GM23338 (cell line): ENCODE results near the gene RNF150. TPM values are rescaled to one million over a fixed set of nuclear protein-coding genes. Genes with fewer than 3 reads are reported as not detected.

ENCODE experiments used
- ATAC-seq: fragments of 200-7000 bp; cut with Tn5 transposase; 3 replicates; pipeline ENCODE4 v1.9.1; 2020
- DNase-seq: peaks from one replicate; pipeline ENCODE4 v3.0.0-alpha.2; 2015; ENCODE audit warnings: low spot score
- H2AFZ ChIP-seq: fragments of 200-600 bp; sonication (generic); 2 replicates; pipeline ENCODE4 v1.8.0; 2016; ENCODE audit warnings: antibody characterized with exemption, mild to moderate bottlenecking, moderate library complexity
- H3F3A ChIP-seq: fragments of 200-600 bp; sonication (generic); replicated peaks from 2 replicates; pipeline ENCODE4 v1.8.0; 2017; ENCODE audit warnings: antibody characterized with exemption, mixed run types, low read depth
- H3K27ac ChIP-seq: fragments of 200-600 bp; sonication (generic); 2 replicates; pipeline ENCODE4 v1.6.1; 2016; ENCODE audit warnings: low read depth
- H3K27me3 ChIP-seq: fragments of 200-600 bp; sonication (generic); 2 replicates; pipeline ENCODE4 v1.8.0; 2016; ENCODE audit warnings: mild to moderate bottlenecking, mixed run types, moderate library complexity; ENCODE audit not compliant: insufficient read depth
- H3K36me3 ChIP-seq: fragments of 200-600 bp; sonication (generic); 2 replicates; pipeline ENCODE4 v1.8.0; 2016; ENCODE audit warnings: mild to moderate bottlenecking; ENCODE audit not compliant: insufficient read depth
- H3K4me1 ChIP-seq: fragments of 200-600 bp; sonication (generic); 2 replicates; pipeline ENCODE4 v1.8.0; 2016; ENCODE audit warnings: mild to moderate bottlenecking, moderate library complexity; ENCODE audit not compliant: insufficient read depth
- H3K4me2 ChIP-seq: fragments of 200-600 bp; sonication (generic); 2 replicates; pipeline ENCODE4 v1.7.1; 2017; ENCODE audit warnings: mixed run types
- H3K4me3 ChIP-seq: fragments of 200-600 bp; sonication (generic); 2 replicates; pipeline ENCODE4 v1.6.1; 2016; ENCODE audit warnings: mixed run types
- H3K79me2 ChIP-seq: fragments of 200-600 bp; sonication (generic); replicated peaks from 2 replicates; pipeline ENCODE4 v1.8.0; 2017; ENCODE audit warnings: mild to moderate bottlenecking; ENCODE audit not compliant: insufficient read depth
- H3K9me2 ChIP-seq: fragments of 200-600 bp; sonication (generic); 2 replicates; pipeline ENCODE4 v1.8.0; 2017; ENCODE audit not compliant: insufficient read depth
- H4K20me1 ChIP-seq: fragments of 200-600 bp; sonication (generic); replicated peaks from 2 replicates; pipeline ENCODE4 v1.8.0; 2017; ENCODE audit warnings: mild to moderate bottlenecking; ENCODE audit not compliant: insufficient read depth
- H3K27ac Mint-ChIP-seq: 2 replicates; pipeline ENCODE4 v1.8.0; 2020; ENCODE audit warnings: inconsistent platforms, mild to moderate bottlenecking, moderate library complexity, mixed read lengths
- H3K27me3 Mint-ChIP-seq: 3 replicates; pipeline ENCODE4 v1.8.0; 2022; ENCODE audit warnings: low read depth, mild to moderate bottlenecking, moderate library complexity, mixed read lengths, inconsistent platforms; ENCODE audit not compliant: insufficient read depth, poor library complexity
- H3K36me3 Mint-ChIP-seq: 3 replicates; pipeline ENCODE4 v1.8.0; 2021; ENCODE audit warnings: low read depth, mild to moderate bottlenecking, inconsistent platforms, moderate library complexity, mixed read lengths
- H3K4me1 Mint-ChIP-seq: 3 replicates; pipeline ENCODE4 v1.8.0; 2020; ENCODE audit warnings: mild to moderate bottlenecking, inconsistent platforms, mixed read lengths
- H3K4me3 Mint-ChIP-seq: 3 replicates; pipeline ENCODE4 v1.8.0; 2021; ENCODE audit warnings: moderate library complexity, mild to moderate bottlenecking, inconsistent platforms, mixed read lengths
- H3K9me3 Mint-ChIP-seq: 3 replicates; pipeline ENCODE4 v1.8.0; 2020; ENCODE audit warnings: moderate library complexity, mild to moderate bottlenecking, inconsistent platforms, mixed read lengths
- CREB1 ChIP-seq: fragments of 250-450 bp; sonication (Bioruptor Pico); IDR thresholded peaks from 2 replicates; pipeline ENCODE4 v1.5.0; 2020; ENCODE audit warnings: low read depth, mild to moderate bottlenecking, moderate library complexity
- EZH2 ChIP-seq: fragments of 200-600 bp; sonication (generic); IDR thresholded peaks from one replicate; pipeline ENCODE4 v1.8.0; 2017; ENCODE audit warnings: antibody characterized with exemption, mild to moderate bottlenecking, low read depth; ENCODE audit not compliant: unreplicated experiment
- EZH2phosphoT487 ChIP-seq: fragments of 200-600 bp; sonication (generic); IDR thresholded peaks from one replicate; pipeline ENCODE4 v1.8.1; 2018; ENCODE audit warnings: antibody characterized with exemption; ENCODE audit not compliant: unreplicated experiment
- JUNB ChIP-seq: IDR thresholded peaks from one replicate; pipeline ENCODE4 v1.6.1; 2016; ENCODE audit warnings: antibody characterized with exemption; ENCODE audit not compliant: unreplicated experiment
- NANOG ChIP-seq: IDR thresholded peaks from 2 replicates; pipeline ENCODE4 v1.6.1; 2016; ENCODE audit warnings: antibody characterized with exemption, borderline replicate concordance
- STAT1 ChIP-seq: IDR thresholded peaks from one replicate; pipeline ENCODE4 v1.6.1; 2016; ENCODE audit warnings: antibody characterized with exemption; ENCODE audit not compliant: unreplicated experiment
- ZNF331 ChIP-seq: fragments of 250-450 bp; sonication (Bioruptor Pico); IDR thresholded peaks from 2 replicates; pipeline ENCODE4 v1.5.0; 2020; ENCODE audit warnings: low read depth, mild to moderate bottlenecking, moderate library complexity
- polyA plus RNA-seq: library from polyadenylated mRNA; unstranded; fragments of >200 nt; fragmentation: Nextera tagmentation; extraction: Ambion mirVana; gene quantifications from 2 replicates; pipeline ENCODE4 v1.2.1, GENCODE V29; 2016
- total RNA-seq: library from RNA; depleted of rRNA; stranded (reverse); fragments of >200 nt; shearing (Covaris generic); gene quantifications from 2 replicates; pipeline ENCODE4 v1.2.3, GENCODE V29; 2014
- TF ChIP-seq, protein P1 (sequence below): IDR thresholded peaks from 2 replicates; pipeline ENCODE4 v1.6.1; 2016; ENCODE audit warnings: antibody characterized with exemption
- TF ChIP-seq, protein P2 (sequence below): fragments of 250-450 bp; sonication (Bioruptor Pico); IDR thresholded peaks from 2 replicates; pipeline ENCODE4 v1.5.0; 2020; ENCODE audit warnings: mild to moderate bottlenecking, moderate library complexity

The RNF150 gene
- total and polyA plus RNA-seq, 2 experiments from 2014 or later, result 1.3 to 6.1 TPM

DNA sequence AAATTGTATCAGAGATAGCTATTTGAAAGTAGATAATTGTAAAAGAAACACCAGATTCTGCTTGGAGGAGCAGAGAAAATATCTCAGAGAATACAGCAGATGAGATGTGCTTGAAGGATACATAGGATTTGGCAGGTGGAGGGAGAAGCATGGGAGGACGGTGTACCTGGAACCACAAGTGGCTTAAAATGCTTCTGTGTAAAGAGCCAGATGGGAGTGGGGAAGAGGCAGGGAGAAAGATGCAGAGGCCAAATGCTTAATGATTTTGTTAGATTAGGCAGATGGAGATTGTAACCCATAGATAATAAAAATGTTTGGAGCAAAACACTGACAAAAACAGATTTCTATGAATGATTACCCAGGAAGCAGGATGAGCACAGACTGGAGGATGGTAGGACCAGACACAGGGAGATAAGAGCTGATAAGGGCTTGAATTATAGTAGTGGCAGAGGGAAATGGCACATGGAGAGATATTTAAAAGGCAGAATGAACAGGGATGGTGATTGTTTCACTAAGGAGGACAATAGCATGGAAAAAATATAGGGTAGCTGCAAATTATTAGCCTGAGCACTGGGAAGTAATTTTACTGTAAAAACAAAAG, 231.4 kb downstream of the RNF150 start (continued):
- TF ChIP-seq, protein P1, sequence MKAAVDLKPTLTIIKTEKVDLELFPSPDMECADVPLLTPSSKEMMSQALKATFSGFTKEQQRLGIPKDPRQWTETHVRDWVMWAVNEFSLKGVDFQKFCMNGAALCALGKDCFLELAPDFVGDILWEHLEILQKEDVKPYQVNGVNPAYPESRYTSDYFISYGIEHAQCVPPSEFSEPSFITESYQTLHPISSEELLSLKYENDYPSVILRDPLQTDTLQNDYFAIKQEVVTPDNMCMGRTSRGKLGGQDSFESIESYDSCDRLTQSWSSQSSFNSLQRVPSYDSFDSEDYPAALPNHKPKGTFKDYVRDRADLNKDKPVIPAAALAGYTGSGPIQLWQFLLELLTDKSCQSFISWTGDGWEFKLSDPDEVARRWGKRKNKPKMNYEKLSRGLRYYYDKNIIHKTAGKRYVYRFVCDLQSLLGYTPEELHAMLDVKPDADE, result no peak
- TF ChIP-seq EZH2phosphoT487, result no peak
- no peak for TF ChIP-seq EZH2
- no peak for TF ChIP-seq STAT1
- TF ChIP-seq ZNF331, result no peak
- TF ChIP-seq JUNB, result no peak
- TF ChIP-seq, protein P2, sequence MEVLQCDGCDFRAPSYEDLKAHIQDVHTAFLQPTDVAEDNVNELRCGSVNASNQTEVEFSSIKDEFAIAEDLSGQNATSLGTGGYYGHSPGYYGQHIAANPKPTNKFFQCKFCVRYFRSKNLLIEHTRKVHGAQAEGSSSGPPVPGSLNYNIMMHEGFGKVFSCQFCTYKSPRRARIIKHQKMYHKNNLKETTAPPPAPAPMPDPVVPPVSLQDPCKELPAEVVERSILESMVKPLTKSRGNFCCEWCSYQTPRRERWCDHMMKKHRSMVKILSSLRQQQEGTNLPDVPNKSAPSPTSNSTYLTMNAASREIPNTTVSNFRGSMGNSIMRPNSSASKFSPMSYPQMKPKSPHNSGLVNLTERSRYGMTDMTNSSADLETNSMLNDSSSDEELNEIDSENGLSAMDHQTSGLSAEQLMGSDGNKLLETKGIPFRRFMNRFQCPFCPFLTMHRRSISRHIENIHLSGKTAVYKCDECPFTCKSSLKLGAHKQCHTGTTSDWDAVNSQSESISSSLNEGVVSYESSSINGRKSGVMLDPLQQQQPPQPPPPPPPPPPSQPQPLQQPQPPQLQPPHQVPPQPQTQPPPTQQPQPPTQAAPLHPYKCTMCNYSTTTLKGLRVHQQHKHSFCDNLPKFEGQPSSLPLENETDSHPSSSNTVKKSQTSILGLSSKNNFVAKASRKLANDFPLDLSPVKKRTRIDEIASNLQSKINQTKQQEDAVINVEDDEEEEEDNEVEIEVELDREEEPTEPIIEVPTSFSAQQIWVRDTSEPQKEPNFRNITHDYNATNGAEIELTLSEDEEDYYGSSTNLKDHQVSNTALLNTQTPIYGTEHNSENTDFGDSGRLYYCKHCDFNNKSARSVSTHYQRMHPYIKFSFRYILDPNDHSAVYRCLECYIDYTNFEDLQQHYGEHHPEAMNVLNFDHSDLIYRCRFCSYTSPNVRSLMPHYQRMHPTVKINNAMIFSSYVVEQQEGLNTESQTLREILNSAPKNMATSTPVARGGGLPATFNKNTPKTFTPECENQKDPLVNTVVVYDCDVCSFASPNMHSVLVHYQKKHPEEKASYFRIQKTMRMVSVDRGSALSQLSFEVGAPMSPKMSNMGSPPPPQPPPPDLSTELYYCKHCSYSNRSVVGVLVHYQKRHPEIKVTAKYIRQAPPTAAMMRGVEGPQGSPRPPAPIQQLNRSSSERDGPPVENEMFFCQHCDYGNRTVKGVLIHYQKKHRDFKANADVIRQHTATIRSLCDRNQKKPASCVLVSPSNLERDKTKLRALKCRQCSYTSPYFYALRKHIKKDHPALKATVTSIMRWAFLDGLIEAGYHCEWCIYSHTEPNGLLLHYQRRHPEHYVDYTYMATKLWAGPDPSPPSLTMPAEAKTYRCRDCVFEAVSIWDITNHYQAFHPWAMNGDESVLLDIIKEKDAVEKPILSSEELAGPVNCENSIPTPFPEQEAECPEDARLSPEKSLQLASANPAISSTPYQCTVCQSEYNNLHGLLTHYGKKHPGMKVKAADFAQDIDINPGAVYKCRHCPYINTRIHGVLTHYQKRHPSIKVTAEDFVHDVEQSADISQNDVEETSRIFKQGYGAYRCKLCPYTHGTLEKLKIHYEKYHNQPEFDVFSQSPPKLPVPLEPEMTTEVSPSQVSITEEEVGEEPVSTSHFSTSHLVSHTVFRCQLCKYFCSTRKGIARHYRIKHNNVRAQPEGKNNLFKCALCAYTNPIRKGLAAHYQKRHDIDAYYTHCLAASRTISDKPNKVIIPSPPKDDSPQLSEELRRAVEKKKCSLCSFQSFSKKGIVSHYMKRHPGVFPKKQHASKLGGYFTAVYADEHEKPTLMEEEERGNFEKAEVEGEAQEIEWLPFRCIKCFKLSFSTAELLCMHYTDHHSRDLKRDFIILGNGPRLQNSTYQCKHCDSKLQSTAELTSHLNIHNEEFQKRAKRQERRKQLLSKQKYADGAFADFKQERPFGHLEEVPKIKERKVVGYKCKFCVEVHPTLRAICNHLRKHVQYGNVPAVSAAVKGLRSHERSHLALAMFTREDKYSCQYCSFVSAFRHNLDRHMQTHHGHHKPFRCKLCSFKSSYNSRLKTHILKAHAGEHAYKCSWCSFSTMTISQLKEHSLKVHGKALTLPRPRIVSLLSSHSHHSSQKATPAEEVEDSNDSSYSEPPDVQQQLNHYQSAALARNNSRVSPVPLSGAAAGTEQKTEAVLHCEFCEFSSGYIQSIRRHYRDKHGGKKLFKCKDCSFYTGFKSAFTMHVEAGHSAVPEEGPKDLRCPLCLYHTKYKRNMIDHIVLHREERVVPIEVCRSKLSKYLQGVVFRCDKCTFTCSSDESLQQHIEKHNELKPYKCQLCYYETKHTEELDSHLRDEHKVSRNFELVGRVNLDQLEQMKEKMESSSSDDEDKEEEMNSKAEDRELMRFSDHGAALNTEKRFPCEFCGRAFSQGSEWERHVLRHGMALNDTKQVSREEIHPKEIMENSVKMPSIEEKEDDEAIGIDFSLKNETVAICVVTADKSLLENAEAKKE (CRISPR knock-in tag), result no peak

DNA sequence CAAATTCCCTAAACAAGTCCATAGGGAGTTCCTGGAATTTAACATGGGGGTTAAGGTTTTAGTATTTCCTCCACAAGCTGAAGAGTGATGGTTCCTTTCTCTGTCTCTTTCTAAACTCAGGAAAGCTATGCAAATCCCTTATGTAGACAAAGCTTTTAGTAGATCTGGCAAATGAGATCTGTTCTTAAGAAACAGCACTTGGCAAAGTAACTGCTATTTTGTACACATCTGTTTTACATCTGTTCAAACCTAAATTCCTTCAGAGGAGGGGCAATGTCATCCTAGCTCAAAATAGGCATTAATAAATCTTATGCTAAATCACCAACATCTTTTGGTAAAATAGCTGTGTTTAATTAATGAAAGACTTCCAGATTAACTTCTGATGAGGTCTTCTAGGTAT, 239.3 kb downstream of the RNF150 start:
- Mint-ChIP-seq H3K4me1 (peaks cover 2% of the 10 kb centered on the region; the same call in 1 of the 3 replicates), H3K4me3 (no peak overlapping the region), H3K27ac (no peak overlapping the region), H3K36me3 (no peaks in the 10 kb centered on the region), H3K9me3 (no peaks in the 10 kb centered on the region), H3K27me3 (no peaks in the 10 kb centered on the region)
- Histone ChIP-seq H3K27me3 (no peaks in the 10 kb centered on the region), H3K79me2 (no peaks in the 10 kb centered on the region), H2AFZ (no peak overlapping the region), H3K4me1 (no peaks in the 10 kb centered on the region), H3K4me3 (no peak overlapping the region), H3K27ac (no peak overlapping the region), H3K4me2 (no peak overlapping the region), H3K9me2 (0 out of 2 replicates have a peak, but pooled peaks cover 2% of the 10 kb centered on the region), H3K36me3 (no peaks in the 10 kb centered on the region; the same call in 1 of the 2 replicates), H4K20me1 (no peaks in the 10 kb centered on the region), H3F3A (no peaks in the 10 kb centered on the region)
- no peak for ATAC-seq
- DNase-seq, result no peak
- TF ChIP-seq STAT1 (no peak), NANOG (no peak), CREB1 (CRISPR knock-in tag) (no peak)
- TF ChIP-seq, protein P2 (CRISPR knock-in tag), result no peak
